Hepatic stellate cell (primary cell): Measurements from ENCODE around the gene B3GALT4.
A peak's percentile ranks its signal among the peaks of the same experiment; 100 is the strongest.

ENCODE experiments used
- DNase-seq: peaks from one replicate; pipeline ENCODE4 v3.0.0; 2011; ENCODE audit warnings: low spot score

B3GALT4 gene

DNA sequence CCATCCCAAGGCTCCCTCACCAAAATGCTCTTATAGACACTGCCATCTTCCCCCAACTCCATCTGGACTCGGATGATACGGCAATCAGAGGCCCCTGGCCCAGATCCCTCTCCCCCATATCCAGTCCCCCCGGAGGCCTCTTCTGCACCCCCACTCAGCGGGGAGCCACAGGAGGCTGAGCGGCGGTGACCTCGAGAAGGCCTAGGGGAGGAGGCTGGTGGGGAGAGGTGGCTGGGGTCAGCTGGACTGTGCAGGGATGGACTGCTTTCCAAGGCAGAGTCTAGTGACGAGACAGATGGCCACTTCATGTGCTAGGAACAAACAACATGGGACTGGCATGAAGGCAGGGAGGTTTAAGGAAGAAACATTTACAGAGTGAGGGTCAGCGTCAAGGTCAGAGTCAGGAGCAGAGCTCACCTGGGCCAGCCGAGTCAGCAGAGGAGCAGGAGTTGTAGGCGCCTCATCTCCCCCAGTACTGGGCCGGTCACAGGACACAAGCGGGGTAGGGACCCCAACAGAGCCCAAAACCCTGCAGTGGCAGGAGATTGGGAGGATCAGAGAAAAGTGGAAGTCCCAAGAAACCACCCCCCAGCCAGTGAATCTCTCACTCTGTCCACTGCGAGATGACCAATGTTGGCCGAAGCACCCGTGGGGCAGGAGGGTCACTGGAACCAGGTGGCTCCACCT lies 16.2 kb downstream of the B3GALT4 start:
- DNase-seq, result no peak

DNA sequence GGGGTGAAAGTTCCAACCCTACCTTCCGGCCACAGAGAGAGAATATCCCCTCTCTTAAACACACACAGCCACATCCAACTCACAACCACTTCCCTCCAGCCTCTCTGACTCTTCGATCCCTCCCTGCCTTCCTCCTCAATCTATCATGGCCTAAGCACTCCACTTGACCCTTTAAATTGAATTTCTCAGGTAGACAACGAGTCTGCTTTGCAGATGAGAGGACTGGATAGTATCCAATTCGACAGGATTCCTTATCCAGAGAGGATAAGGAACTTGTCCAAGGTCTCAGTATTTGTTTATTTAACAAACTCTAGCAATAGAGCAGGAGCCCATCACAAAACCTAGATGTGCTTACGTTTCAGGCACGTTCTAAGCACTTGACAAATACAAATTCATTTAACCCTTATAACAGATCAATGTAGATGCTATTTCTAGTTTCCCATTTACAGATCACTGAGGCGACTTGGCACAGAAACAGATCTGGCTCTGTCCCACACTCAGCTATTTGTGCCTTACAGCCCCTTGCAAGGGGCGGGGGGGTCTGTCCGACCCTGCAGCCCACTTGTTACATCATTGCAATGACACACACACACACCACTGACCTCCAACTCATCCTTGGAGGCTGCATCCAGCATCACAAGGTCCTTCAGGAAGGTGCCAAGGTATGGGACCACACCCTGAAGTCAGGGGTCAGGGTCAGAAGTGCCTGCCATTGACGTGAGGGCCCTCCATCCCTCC lies 17.3 kb downstream of the B3GALT4 start:
- DNase-seq, result no peak

DNA sequence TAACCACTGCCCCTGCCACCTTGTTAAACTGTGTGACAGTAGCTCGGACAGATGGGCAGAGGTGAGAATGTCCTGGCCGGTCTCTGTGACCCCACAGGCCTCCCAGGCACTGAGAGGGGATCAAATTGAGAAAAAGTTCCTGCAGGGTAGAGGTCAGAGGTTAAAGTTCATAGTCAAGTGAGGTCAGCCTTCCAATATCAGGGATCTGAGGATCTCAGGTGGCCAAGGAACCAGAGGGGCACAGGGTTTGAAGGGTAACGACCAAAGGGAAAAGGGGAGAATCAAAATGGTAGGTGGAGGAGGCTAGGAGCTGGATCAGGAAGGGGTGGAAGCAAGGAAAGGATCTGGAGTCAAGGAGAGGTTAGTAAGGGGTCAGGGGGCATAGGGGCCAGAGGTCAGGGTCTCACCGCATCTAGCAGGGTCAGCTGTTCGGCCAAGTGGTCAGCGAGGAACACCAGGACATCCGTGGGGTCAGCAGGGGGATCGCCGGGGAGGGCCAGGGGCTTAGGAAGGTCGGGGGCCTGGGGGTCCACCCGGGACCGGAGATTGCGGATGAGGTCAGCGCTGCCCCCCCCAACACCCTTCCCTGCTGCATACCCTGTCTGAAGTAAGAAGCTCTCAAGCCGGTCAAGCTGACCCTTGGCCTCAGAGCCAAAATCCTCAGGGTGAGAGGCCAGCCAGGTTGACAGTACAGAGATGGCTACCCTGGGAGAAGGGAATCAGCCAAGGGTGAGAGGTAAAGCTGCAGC lies 18.9 kb downstream of the B3GALT4 start:
- DNase-seq, result no peak

- no peak for DNase-seq
Observed at GRCh38 chr6:33296797-33297405, 20.0 kb downstream of the B3GALT4 start.

DNA sequence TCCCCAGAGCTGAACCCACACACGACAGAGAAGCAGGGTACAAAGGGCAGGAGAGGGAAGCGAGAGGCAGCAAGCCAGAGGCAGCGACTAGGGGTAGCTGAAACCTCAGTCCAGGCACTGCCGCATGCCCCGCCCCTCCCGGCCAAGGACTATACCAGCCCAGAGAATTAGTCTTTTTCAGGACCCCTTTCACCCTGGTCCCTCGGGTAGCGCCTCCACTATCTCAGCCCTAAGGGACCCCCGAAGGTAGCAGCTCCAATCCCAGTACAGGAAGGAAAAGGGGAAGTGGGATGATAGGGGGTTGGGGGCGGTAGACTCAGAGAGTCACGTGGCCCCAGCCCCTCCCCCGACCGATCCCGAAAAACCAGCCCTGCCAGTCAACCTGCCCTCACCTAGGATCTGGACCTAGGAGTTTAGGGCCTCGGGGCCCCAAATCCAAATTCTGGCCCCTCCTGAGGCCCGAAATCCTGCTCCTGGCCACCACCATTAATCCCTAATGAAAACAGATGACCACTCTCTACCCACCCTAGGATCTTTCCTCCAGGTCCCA lies 20.6 kb downstream of the B3GALT4 start:
- no peak for DNase-seq

- peak; percentile 95 for DNase-seq
Observed at GRCh38 chr6:33297956-33298772, 21.2 kb downstream of the B3GALT4 start.

DNA sequence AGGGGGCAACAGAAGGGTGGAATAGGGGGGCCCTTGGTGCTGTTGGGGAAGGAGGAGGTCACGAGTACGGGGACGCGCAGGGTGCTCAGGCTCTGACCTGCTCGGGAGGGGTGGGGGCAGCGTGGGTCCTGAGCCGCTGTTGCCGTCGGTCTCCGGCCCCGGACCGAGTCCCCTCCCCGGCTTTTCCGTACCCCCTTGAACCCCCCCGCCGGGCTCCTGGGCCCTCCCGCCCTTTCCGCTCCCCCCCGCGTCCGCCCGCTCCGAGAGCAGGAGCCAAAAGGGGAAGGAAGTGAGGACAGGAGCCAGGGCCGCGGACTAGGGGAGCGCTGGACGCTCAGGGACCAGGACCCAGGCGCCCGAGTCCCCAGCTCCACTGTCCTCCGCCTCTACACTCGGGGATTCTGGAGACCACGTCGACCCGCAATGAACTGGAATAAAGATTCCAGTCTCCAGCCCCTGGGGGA lies 21.9 kb downstream of the B3GALT4 start, which contains the start of gene RGL2:
RGL2 (minus strand) TSS at position 170 of the 464 bp plus-strand sequence. CDS start 332 bp downstream, outside the sequence.
- peak; percentile 71 for DNase-seq

GRCh38 chr6:33299237-33299944 lies 22.5 kb downstream of the B3GALT4 start:
- peak; percentile 94 for DNase-seq

DNA sequence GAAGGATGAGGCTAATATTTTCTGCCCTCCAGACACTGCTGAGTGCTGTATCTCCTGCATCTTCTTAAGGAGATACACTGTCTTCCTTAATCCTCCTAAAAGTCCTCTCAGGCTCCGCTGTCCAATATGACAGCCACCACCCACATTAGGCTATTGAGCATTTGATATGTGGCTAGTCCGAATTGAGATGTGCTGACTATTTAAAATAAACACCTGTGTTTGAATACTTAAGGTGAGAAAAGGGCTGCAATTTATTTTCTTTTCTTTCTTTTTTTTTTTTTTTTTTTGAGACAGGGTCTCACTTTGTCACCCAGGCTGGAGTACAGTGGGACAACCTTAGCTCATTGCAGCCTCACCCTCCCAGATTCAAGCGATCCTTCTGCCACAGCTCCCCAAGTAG lies 25.0 kb downstream of the B3GALT4 start:
- no peak for DNase-seq

GRCh38 chr6:33304216-33304615 lies 27.3 kb downstream of the B3GALT4 start:
- DNase-seq, result no peak

- DNase-seq, result no peak
Observed at GRCh38 chr6:33305052-33305451, 28.1 kb downstream of the B3GALT4 start.

GRCh38 chr6:33306356-33306755 lies 29.4 kb downstream of the B3GALT4 start:
- no peak for DNase-seq

- DNase-seq, result peak; percentile 75
Observed at GRCh38 chr6:33312361-33313104, 35.6 kb downstream of the B3GALT4 start.

DNA sequence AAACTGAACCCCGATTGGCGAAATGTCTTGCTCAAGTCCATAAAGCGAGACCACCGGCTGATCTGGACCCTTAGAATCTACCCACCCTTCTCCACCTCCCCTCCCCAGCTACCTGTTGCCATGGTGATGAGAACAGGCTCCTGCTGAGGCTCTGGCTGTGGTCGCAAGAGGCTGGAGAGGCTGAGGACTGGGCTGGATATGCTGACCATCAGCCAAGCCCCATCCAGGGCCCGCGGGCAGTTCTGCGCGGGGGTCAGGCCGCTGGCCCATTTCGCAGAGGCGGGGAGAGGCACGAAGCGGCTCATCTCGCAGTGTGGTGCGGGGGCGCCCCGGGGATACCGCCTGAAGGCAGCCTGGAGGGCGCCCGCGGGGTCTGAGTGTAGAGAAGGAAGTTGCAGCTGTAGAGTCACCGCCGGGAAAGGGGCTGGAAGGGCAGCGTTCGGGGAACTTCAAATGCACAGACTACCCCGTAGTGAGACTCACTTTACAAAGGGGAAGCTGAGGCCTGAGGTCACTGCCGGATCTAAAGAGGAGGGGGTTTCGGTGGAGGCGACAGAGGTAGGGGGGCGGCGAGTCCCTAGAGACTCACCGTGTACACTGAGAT lies 36.3 kb downstream of the B3GALT4 start:
- DNase-seq, result peak; percentile 37

DNA sequence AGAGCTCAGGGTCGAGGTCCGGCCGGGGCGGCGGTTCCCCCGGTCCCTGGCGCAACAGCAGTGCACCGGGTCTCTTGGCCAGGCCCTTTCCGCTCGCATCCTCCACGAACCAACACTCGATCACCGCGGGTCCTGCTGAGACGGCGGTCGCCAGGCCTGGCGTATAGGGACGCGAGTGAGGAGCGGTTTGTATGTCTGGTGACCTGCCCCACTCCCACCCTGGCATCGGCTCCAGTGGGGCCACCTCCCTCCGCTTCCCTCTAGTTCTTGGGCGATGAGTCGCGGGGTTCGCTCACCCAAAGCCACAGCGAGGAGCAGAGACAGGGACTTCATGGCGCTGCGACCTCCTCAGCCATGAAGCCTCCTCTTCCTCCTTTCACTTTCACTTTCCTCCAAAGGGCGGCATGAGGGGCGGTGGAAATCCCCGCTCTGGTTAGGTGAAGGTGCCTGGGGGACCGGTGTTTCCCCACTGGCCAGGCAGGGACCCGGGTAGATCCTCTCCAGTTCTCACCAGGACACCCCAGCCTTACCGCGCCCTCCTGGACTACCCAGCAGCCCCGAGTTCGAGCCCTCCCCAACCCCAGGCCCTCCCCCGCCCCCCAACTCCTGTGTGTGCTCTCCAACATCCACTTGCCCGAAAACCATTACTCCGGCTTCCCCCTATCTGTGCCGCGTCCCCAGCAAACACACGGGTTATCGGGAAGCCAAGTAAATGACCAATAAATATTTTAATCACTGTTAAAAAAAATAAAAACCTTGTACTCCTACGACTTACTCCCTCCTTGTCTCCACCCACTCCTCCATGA lies 37.0 kb downstream of the B3GALT4 start, which contains the start of gene TAPBP:
TAPBP (minus strand) TSS at position 370 of the 806 bp plus-strand sequence; CDS start at position 333, 37 bp downstream.
- peak; percentile 68 for DNase-seq

DNA sequence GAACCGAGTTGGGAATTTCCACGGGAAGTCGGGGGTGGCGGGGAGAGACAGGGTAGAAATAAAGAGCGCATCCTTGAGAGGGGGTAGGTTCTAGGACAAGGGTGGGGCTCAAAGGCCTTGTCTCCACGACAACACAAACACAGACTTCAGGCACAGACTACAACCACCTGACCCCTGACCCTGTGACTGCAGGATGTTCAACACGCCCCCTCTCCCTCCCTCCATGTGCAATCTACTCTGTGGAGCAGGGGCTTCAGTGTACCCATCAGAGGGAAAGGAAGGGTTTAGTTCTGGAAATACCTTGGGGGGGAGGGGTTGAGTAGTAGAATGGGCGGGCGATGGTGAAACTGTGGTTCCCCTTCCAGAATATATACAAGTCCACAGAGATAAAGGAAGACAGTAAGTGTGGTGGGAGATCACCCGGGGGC lies 37.6 kb downstream of the B3GALT4 start:
- DNase-seq, result peak; percentile 84

DNA sequence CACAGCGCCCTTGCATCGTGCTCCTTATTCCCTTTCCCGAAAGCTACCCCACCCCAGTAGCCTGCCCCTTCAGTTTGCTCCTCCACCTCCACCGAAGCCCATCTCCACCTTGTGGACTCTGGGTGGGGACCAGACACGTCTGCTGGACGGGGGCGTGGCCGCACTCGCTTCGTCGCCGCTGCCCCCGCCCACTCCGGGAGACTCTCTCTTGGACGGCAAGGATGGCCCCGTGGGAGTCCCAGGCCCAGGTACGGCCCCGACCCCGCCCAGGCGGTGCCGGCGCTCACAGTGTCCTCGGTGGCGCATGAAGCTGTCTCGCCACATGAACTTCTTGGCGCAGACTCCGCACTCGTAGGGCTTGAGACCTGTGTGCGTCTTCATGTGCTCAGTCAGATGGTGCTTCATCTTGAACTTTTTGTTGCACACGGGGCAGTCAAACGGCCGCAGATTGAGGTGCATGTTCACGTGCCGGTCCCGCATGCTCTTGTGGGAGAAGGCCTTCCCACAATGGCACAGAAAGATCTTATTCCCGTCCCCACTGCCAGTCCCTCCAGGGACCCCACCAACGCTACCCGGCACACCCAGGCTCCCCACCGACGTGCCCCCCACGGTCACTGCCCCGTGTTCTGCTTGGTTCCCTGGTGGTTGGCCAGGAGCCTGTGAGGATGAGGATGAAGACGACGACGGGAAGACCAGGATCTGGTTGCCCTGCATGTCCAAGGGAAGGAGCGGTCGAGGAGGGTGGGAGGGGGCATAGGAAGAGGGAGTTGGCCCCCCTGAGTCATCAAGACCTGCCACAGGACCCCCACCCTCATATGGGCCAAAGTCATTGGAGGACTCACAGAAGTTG lies 38.2 kb downstream of the B3GALT4 start:
- DNase-seq, result no peak
